Right cardiac atrium (tissue), 5 donors: ENCODE measurements around the gene MOBP. TPM values are rescaled to one million over a fixed set of nuclear protein-coding genes. Genes with fewer than 3 reads are reported as not detected.

Experiments
- ATAC-seq, 2 donors: fragments of 200-7000 bp; cut with Tn5 transposase; one replicate each; pipeline versions ENCODE4 v1.8.0 to v1.9.1; 2020; ENCODE audit warnings: moderate library complexity in 2 of 2, mild to moderate bottlenecking in 1 of 2
- DNase-seq, 3 donors: peaks; one replicate each; pipeline ENCODE4 v3.0.0-alpha.2; 2020
- H3K27ac ChIP-seq: one replicate; pipeline ENCODE4 v1.5.1; 2013; ENCODE audit warnings: mild to moderate bottlenecking, low read length, control low read depth, moderate library complexity
- H3K27me3 ChIP-seq: one replicate; pipeline ENCODE4 v1.6.1; 2013; ENCODE audit not compliant: control insufficient read depth, insufficient read depth
- H3K4me1 ChIP-seq: one replicate; pipeline ENCODE4 v1.6.1; 2013; ENCODE audit warnings: low read length; ENCODE audit not compliant: control insufficient read depth, insufficient read depth
- H3K4me3 ChIP-seq: one replicate; pipeline ENCODE4 v1.5.1; 2013; ENCODE audit warnings: low read length, control low read depth
- H3K9me3 ChIP-seq: one replicate; pipeline ENCODE4 v1.6.1; 2013; ENCODE audit warnings: low read length; ENCODE audit not compliant: control insufficient read depth
- WGBS: extraction: QIAGEN DNeasy Blood & Tissue Kit; methylation state at CpG from one replicate; pipeline ENCODE4 v1.1.7; 2013; 5-methylcytosine and 5-hydroxymethylcytosine counted together
- intact Hi-C, 4 donors: fragments of 100-400 bp; cut with DNase I; formaldehyde crosslinking; loops; one replicate each; pipeline versions ENCODE4 v1.11.0 to v1.14.0; 2022 to 2023
- polyA plus RNA-seq: library from polyadenylated mRNA; stranded (reverse); fragments of 200-250 nt; gene quantifications from one replicate; pipeline ENCODE4 v1.2.3, GENCODE V29; 2013
- total RNA-seq, 4 donors: library from RNA; stranded (reverse); fragmentation: NEBNext Ultra II Directional; extraction: Animal tissue kit (Norgen Biotek cat#: 25700); gene quantifications; one replicate each; pipeline ENCODE4 v1.2.1, GENCODE V29; 2021
- donor health status: healthy with polysubstance abuse.
- donor health status: DM: no; HTN: yes; CAD: no.
- donor health status: DM: no; HTN: no; CAD: no.
- donor health status: DM: no; HTN: yes; CAD: no; lungs with severe emphysema.
- donor health status: DM: yes; HTN: yes; CAD: no.

MOBP gene
- total and polyA plus RNA-seq, 5 donors: 0.05 to 0.32 (median 0.15) TPM; not detected in 1

- 83% methylated on average over 5 of the region's 5 CpGs for WGBS
- Histone ChIP-seq H3K27ac (no peak overlapping the region), H3K4me1 (peaks cover 2% of the 10 kb centered on the region), H3K4me3 (no peak overlapping the region), H3K27me3 (peaks cover 5% of the 10 kb centered on the region), H3K9me3 (no peaks in the 10 kb centered on the region)
- intact Hi-C loops: loop anchor here in 3 of 4 donors (5.0 kb wide), 2 partner anchors 50 to 80 kb away; no protein-coding TSS in a partner anchor
- DNase-seq (no peak), ATAC-seq (no peak)
These were observed 30.3 kb downstream of the MOBP start for GRCh38 chr3:39497753-39498152.

- Histone ChIP-seq H3K27me3 (peaks cover 5% of the 10 kb centered on the region), H3K4me1 (peaks cover 2% of the 10 kb centered on the region), H3K9me3 (no peaks in the 10 kb centered on the region), H3K27ac (no peak overlapping the region), H3K4me3 (no peak overlapping the region)
- intact Hi-C loops: loop anchor here in 3 of 4 donors (5.0 kb wide), 2 partner anchors 52 to 82 kb away; no protein-coding TSS in a partner anchor
- DNase-seq: no peak
- WGBS: 56% methylated on average over 2 of the region's 2 CpGs
- no peak for ATAC-seq
These were observed 32.3 kb downstream of the MOBP start for GRCh38 chr3:39499651-39500273.

GRCh38 chr3:39501059-39501458 is 33.6 kb downstream of the MOBP start:
- Histone ChIP-seq H3K4me1 (peaks cover 2% of the 10 kb centered on the region), H3K27ac (no peak overlapping the region), H3K9me3 (no peaks in the 10 kb centered on the region), H3K4me3 (no peak overlapping the region), H3K27me3 (peaks cover 5% of the 10 kb centered on the region)
- intact Hi-C loops: no loop called here
- ATAC-seq (no peak), DNase-seq (no peak)
- 65% methylated on average over 3 of the region's 3 CpGs for WGBS

GRCh38 chr3:39501968-39502837 is 34.7 kb downstream of the MOBP start:
- ATAC-seq (peak; percentile 17 to 30), DNase-seq (peak in 2 of 3 donors; percentile 43 to 55)
- intact Hi-C loops: no loop called here
- Histone ChIP-seq H3K4me1 (peaks cover 2% of the 10 kb centered on the region), H3K27ac (no peak overlapping the region), H3K27me3 (peaks cover 5% of the 10 kb centered on the region), H3K4me3 (no peak overlapping the region), H3K9me3 (no peaks in the 10 kb centered on the region)
- 34% methylated on average over 53 of the region's 53 CpGs for WGBS

- 60% methylated on average over 4 of the region's 4 CpGs for WGBS
- Histone ChIP-seq H3K27me3 (peaks cover 5% of the 10 kb centered on the region), H3K4me1 (peaks cover 2% of the 10 kb centered on the region), H3K4me3 (no peak overlapping the region), H3K9me3 (no peaks in the 10 kb centered on the region), H3K27ac (no peak overlapping the region)
- no peak for ATAC-seq
- DNase-seq: no peak
- intact Hi-C loops: no loop called here
These were observed 35.3 kb downstream of the MOBP start for GRCh38 chr3:39502838-39503145.

- Histone ChIP-seq H3K27ac (no peak overlapping the region), H3K4me1 (no peaks in the 10 kb centered on the region), H3K9me3 (no peaks in the 10 kb centered on the region), H3K27me3 (peaks cover 2% of the 10 kb centered on the region), H3K4me3 (no peak overlapping the region)
- intact Hi-C loops: no loop called here
- 19% methylated on average over 12 of the region's 12 CpGs for WGBS
- ATAC-seq (peak in 1 of 2 donors; percentile 80), DNase-seq (no peak)
These were observed 38.6 kb downstream of the MOBP start for GRCh38 chr3:39505866-39506742.

- H3K27me3 ChIP-seq: no peaks in the 10 kb centered on the region
- DNase-seq: no peak
- H3K27ac ChIP-seq: no peak overlapping the region
- no peak overlapping the region for H3K4me3 ChIP-seq
- no peaks in the 10 kb centered on the region for H3K4me1 ChIP-seq
- no peak for ATAC-seq
- 67% methylated on average over 1 of the region's 1 CpG for WGBS
- intact Hi-C loops: no loop called here
- no peaks in the 10 kb centered on the region for H3K9me3 ChIP-seq
These were observed 39.4 kb downstream of the MOBP start for GRCh38 chr3:39506863-39507262.

- Histone ChIP-seq H3K9me3 (no peaks in the 10 kb centered on the region), H3K27ac (no peak overlapping the region), H3K4me3 (no peak overlapping the region), H3K27me3 (no peaks in the 10 kb centered on the region), H3K4me1 (no peaks in the 10 kb centered on the region)
- intact Hi-C loops: no loop called here
- ATAC-seq (no peak), DNase-seq (no peak)
- 70% methylated on average over 3 of the region's 3 CpGs for WGBS
These were observed 46.4 kb downstream of the MOBP start for GRCh38 chr3:39513791-39514369.

- H3K4me3 ChIP-seq: no peak overlapping the region
- DNase-seq (no peak), ATAC-seq (no peak)
- no peaks in the 10 kb centered on the region for H3K27me3 ChIP-seq
- intact Hi-C loops: no loop called here
- H3K27ac ChIP-seq: no peak overlapping the region
- H3K4me1 ChIP-seq: no peaks in the 10 kb centered on the region
- 76% methylated on average over 11 of the region's 11 CpGs for WGBS
- no peaks in the 10 kb centered on the region for H3K9me3 ChIP-seq
These were observed 48.4 kb downstream of the MOBP start for GRCh38 chr3:39515681-39516441.

GRCh38 chr3:39519103-39519502 is 51.6 kb downstream of the MOBP start:
- Histone ChIP-seq H3K9me3 (no peaks in the 10 kb centered on the region), H3K4me1 (no peaks in the 10 kb centered on the region), H3K4me3 (no peak overlapping the region), H3K27ac (no peak overlapping the region), H3K27me3 (no peaks in the 10 kb centered on the region)
- intact Hi-C loops: no loop called here
- WGBS: 64% methylated on average over 2 of the region's 2 CpGs
- no peak for DNase-seq
- no peak for ATAC-seq
